Measurements from ENCODE around the gene MAPK8. TPM values are rescaled to one million over a fixed set of nuclear protein-coding genes. Genes with fewer than 3 reads are reported as not detected.

The MAPK8 gene
- total RNA-seq, 1 experiment from 2014 or later = 52.9 TPM

DNA sequence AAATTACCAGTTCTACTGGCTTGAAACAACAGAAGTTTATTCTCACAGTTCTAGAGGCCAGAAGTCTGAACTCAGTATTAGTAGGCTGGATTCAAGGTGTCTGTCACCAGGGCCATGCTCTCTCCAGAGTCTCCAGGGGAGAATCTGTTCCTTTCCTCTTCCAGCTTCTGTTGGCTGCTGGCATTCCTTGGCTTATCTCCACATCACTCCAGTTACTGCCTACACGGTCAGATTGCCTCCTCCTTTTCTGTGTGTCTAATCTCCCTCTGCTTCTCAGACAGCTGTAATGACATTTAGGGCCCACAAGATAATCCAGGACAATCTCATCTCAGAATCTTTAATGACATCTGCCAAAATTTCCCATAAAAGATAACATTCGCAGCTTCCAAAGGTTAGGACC is 36.6 kb downstream of the MAPK8 start:
- no peak overlapping the region for H3K27ac Mint-ChIP-seq
- ATAC-seq = no peak
- DNase-seq (ENCODE audit: low spot score) = no peak
- H3K9me3 Mint-ChIP-seq = peaks cover 18% of the 10 kb centered on the region
- peaks cover 15% of the 10 kb centered on the region for H3K36me3 Mint-ChIP-seq
- CTCF ChIA-PET = interaction anchor here (1.1 kb wide), 1 partner anchor 102 kb away, joined by 3 read pairs; no protein-coding TSS in a partner anchor
- H3K4me1 Mint-ChIP-seq = peaks cover 38% of the 10 kb centered on the region
- POLR2A ChIA-PET = no interaction called here
- TF ChIP-seq ZNF423 (CRISPR knock-in tag; IDR thresholded peaks at IDR 0.05) (no peak), TCF7 (CRISPR knock-in tag; IDR thresholded peaks at IDR 0.05; ENCODE audit: low read depth) (no peak), EMX1 (CRISPR knock-in tag; IDR thresholded peaks at IDR 0.05) (no peak), SOX15 (CRISPR knock-in tag; IDR thresholded peaks at IDR 0.05) (no peak)
- TF ChIP-seq, protein P1, sequence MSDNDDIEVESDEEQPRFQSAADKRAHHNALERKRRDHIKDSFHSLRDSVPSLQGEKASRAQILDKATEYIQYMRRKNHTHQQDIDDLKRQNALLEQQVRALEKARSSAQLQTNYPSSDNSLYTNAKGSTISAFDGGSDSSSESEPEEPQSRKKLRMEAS (CRISPR knock-in tag; IDR thresholded peaks at IDR 0.05) = no peak
- TF ChIP-seq, protein P2, sequence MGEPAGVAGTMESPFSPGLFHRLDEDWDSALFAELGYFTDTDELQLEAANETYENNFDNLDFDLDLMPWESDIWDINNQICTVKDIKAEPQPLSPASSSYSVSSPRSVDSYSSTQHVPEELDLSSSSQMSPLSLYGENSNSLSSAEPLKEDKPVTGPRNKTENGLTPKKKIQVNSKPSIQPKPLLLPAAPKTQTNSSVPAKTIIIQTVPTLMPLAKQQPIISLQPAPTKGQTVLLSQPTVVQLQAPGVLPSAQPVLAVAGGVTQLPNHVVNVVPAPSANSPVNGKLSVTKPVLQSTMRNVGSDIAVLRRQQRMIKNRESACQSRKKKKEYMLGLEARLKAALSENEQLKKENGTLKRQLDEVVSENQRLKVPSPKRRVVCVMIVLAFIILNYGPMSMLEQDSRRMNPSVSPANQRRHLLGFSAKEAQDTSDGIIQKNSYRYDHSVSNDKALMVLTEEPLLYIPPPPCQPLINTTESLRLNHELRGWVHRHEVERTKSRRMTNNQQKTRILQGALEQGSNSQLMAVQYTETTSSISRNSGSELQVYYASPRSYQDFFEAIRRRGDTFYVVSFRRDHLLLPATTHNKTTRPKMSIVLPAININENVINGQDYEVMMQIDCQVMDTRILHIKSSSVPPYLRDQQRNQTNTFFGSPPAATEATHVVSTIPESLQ (CRISPR knock-in tag; IDR thresholded peaks at IDR 0.05) = no peak
- TF ChIP-seq, protein P3, sequence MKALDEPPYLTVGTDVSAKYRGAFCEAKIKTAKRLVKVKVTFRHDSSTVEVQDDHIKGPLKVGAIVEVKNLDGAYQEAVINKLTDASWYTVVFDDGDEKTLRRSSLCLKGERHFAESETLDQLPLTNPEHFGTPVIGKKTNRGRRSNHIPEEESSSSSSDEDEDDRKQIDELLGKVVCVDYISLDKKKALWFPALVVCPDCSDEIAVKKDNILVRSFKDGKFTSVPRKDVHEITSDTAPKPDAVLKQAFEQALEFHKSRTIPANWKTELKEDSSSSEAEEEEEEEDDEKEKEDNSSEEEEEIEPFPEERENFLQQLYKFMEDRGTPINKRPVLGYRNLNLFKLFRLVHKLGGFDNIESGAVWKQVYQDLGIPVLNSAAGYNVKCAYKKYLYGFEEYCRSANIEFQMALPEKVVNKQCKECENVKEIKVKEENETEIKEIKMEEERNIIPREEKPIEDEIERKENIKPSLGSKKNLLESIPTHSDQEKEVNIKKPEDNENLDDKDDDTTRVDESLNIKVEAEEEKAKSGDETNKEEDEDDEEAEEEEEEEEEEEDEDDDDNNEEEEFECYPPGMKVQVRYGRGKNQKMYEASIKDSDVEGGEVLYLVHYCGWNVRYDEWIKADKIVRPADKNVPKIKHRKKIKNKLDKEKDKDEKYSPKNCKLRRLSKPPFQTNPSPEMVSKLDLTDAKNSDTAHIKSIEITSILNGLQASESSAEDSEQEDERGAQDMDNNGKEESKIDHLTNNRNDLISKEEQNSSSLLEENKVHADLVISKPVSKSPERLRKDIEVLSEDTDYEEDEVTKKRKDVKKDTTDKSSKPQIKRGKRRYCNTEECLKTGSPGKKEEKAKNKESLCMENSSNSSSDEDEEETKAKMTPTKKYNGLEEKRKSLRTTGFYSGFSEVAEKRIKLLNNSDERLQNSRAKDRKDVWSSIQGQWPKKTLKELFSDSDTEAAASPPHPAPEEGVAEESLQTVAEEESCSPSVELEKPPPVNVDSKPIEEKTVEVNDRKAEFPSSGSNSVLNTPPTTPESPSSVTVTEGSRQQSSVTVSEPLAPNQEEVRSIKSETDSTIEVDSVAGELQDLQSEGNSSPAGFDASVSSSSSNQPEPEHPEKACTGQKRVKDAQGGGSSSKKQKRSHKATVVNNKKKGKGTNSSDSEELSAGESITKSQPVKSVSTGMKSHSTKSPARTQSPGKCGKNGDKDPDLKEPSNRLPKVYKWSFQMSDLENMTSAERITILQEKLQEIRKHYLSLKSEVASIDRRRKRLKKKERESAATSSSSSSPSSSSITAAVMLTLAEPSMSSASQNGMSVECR (CRISPR knock-in tag; IDR thresholded peaks at IDR 0.05; ENCODE audit: borderline replicate concordance) = no peak
- H3K4me3 Mint-ChIP-seq = no peak overlapping the region
- H3K27me3 Mint-ChIP-seq (ENCODE audit: low read depth) = no peaks in the 10 kb centered on the region

DNA sequence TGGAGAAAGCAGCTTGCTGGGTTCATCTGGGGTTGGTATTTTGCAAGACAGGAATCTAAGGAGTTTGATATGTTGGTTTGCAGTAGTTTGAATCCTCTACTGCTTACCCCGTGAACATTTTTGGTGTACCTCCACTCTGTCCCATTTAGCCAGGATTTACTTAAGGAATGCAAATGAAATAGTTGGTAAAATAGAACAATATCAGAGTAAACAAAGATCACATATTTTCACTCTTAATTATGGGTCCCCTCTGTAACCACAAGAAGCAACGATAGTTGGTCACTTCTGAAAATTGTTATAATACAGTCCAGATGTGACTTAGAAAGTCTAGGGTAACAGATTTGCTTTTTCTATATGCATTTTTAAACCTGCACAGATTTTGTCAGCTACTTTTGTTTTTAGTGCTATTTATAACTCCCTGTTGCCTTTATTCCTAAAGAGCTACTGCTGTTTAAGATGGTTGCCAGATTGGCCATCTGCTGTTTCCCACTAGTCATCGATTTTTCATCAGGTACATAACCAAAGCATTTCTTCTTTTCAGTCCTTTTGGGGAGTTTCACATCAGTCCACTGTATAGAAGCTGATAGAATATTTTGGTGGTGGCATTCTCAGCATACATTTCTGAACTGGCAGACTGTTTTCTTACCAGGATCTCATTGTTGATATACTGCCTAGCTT is 37.6 kb downstream of the MAPK8 start:
- Mint-ChIP-seq H3K4me1 (peaks cover 34% of the 10 kb centered on the region), H3K36me3 (peaks cover 22% of the 10 kb centered on the region), H3K27me3 (ENCODE audit: low read depth) (no peaks in the 10 kb centered on the region), H3K9me3 (peaks cover 26% of the 10 kb centered on the region), H3K4me3 (no peak overlapping the region), H3K27ac (no peak overlapping the region)
- DNase-seq (ENCODE audit: low spot score) (no peak), ATAC-seq (no peak)
- TF ChIP-seq, protein P4, sequence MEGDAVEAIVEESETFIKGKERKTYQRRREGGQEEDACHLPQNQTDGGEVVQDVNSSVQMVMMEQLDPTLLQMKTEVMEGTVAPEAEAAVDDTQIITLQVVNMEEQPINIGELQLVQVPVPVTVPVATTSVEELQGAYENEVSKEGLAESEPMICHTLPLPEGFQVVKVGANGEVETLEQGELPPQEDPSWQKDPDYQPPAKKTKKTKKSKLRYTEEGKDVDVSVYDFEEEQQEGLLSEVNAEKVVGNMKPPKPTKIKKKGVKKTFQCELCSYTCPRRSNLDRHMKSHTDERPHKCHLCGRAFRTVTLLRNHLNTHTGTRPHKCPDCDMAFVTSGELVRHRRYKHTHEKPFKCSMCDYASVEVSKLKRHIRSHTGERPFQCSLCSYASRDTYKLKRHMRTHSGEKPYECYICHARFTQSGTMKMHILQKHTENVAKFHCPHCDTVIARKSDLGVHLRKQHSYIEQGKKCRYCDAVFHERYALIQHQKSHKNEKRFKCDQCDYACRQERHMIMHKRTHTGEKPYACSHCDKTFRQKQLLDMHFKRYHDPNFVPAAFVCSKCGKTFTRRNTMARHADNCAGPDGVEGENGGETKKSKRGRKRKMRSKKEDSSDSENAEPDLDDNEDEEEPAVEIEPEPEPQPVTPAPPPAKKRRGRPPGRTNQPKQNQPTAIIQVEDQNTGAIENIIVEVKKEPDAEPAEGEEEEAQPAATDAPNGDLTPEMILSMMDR (IDR thresholded peaks at IDR 0.05) = no peak
- TF ChIP-seq NFATC4 (CRISPR knock-in tag; IDR thresholded peaks at IDR 0.05) (no peak), GTF2I (CRISPR knock-in tag; conservative IDR thresholded peaks at IDR 0.05) (no peak), TEAD4 (CRISPR knock-in tag; IDR thresholded peaks at IDR 0.05) (no peak), FOXJ3 (CRISPR knock-in tag; IDR thresholded peaks at IDR 0.05; ENCODE audit: borderline replicate concordance) (no peak), IRF2 (CRISPR knock-in tag; IDR thresholded peaks at IDR 0.05; ENCODE audit: borderline replicate concordance, low read depth) (no peak), ZNF232 (CRISPR knock-in tag; IDR thresholded peaks at IDR 0.05) (no peak), ZNF121 (CRISPR knock-in tag; IDR thresholded peaks at IDR 0.05) (no peak), ZNF671 (CRISPR knock-in tag; IDR thresholded peaks at IDR 0.05) (no peak)
- TF ChIP-seq, protein P5, sequence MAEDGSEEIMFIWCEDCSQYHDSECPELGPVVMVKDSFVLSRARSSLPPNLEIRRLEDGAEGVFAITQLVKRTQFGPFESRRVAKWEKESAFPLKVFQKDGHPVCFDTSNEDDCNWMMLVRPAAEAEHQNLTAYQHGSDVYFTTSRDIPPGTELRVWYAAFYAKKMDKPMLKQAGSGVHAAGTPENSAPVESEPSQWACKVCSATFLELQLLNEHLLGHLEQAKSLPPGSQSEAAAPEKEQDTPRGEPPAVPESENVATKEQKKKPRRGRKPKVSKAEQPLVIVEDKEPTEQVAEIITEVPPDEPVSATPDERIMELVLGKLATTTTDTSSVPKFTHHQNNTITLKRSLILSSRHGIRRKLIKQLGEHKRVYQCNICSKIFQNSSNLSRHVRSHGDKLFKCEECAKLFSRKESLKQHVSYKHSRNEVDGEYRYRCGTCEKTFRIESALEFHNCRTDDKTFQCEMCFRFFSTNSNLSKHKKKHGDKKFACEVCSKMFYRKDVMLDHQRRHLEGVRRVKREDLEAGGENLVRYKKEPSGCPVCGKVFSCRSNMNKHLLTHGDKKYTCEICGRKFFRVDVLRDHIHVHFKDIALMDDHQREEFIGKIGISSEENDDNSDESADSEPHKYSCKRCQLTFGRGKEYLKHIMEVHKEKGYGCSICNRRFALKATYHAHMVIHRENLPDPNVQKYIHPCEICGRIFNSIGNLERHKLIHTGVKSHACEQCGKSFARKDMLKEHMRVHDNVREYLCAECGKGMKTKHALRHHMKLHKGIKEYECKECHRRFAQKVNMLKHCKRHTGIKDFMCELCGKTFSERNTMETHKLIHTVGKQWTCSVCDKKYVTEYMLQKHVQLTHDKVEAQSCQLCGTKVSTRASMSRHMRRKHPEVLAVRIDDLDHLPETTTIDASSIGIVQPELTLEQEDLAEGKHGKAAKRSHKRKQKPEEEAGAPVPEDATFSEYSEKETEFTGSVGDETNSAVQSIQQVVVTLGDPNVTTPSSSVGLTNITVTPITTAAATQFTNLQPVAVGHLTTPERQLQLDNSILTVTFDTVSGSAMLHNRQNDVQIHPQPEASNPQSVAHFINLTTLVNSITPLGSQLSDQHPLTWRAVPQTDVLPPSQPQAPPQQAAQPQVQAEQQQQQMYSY (CRISPR knock-in tag; IDR thresholded peaks at IDR 0.05) = no peak
- TF ChIP-seq, protein P6, sequence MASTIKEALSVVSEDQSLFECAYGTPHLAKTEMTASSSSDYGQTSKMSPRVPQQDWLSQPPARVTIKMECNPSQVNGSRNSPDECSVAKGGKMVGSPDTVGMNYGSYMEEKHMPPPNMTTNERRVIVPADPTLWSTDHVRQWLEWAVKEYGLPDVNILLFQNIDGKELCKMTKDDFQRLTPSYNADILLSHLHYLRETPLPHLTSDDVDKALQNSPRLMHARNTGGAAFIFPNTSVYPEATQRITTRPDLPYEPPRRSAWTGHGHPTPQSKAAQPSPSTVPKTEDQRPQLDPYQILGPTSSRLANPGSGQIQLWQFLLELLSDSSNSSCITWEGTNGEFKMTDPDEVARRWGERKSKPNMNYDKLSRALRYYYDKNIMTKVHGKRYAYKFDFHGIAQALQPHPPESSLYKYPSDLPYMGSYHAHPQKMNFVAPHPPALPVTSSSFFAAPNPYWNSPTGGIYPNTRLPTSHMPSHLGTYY (CRISPR knock-in tag; IDR thresholded peaks at IDR 0.05) = no peak
- TF ChIP-seq, protein P7, sequence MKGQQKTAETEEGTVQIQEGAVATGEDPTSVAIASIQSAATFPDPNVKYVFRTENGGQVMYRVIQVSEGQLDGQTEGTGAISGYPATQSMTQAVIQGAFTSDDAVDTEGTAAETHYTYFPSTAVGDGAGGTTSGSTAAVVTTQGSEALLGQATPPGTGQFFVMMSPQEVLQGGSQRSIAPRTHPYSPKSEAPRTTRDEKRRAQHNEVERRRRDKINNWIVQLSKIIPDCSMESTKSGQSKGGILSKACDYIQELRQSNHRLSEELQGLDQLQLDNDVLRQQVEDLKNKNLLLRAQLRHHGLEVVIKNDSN (CRISPR knock-in tag; IDR thresholded peaks at IDR 0.05) = no peak
- TF ChIP-seq, protein P8, sequence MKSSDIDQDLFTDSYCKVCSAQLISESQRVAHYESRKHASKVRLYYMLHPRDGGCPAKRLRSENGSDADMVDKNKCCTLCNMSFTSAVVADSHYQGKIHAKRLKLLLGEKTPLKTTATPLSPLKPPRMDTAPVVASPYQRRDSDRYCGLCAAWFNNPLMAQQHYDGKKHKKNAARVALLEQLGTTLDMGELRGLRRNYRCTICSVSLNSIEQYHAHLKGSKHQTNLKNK (CRISPR knock-in tag; IDR thresholded peaks at IDR 0.05) = no peak
- ChIA-PET POLR2A (no interaction called here), CTCF (interaction anchor here (0.6 to 1.1 kb wide), 3 partner anchors 24 to 312 kb away, joined by 3 read pairs; no protein-coding TSS in a partner anchor)
